HG02588 (cell line): ENCODE data around the gene DSP.

ENCODE experiments used
- ATAC-seq: cut with Tn5 transposase; IDR thresholded peaks from one replicate; pipeline ENCODE4 v1.9.1; 2021; ENCODE audit warnings: mild to moderate bottlenecking, moderate library complexity; ENCODE audit not compliant: unreplicated experiment

The DSP gene, protein sequence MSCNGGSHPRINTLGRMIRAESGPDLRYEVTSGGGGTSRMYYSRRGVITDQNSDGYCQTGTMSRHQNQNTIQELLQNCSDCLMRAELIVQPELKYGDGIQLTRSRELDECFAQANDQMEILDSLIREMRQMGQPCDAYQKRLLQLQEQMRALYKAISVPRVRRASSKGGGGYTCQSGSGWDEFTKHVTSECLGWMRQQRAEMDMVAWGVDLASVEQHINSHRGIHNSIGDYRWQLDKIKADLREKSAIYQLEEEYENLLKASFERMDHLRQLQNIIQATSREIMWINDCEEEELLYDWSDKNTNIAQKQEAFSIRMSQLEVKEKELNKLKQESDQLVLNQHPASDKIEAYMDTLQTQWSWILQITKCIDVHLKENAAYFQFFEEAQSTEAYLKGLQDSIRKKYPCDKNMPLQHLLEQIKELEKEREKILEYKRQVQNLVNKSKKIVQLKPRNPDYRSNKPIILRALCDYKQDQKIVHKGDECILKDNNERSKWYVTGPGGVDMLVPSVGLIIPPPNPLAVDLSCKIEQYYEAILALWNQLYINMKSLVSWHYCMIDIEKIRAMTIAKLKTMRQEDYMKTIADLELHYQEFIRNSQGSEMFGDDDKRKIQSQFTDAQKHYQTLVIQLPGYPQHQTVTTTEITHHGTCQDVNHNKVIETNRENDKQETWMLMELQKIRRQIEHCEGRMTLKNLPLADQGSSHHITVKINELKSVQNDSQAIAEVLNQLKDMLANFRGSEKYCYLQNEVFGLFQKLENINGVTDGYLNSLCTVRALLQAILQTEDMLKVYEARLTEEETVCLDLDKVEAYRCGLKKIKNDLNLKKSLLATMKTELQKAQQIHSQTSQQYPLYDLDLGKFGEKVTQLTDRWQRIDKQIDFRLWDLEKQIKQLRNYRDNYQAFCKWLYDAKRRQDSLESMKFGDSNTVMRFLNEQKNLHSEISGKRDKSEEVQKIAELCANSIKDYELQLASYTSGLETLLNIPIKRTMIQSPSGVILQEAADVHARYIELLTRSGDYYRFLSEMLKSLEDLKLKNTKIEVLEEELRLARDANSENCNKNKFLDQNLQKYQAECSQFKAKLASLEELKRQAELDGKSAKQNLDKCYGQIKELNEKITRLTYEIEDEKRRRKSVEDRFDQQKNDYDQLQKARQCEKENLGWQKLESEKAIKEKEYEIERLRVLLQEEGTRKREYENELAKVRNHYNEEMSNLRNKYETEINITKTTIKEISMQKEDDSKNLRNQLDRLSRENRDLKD (N-terminal part only)

DNA sequence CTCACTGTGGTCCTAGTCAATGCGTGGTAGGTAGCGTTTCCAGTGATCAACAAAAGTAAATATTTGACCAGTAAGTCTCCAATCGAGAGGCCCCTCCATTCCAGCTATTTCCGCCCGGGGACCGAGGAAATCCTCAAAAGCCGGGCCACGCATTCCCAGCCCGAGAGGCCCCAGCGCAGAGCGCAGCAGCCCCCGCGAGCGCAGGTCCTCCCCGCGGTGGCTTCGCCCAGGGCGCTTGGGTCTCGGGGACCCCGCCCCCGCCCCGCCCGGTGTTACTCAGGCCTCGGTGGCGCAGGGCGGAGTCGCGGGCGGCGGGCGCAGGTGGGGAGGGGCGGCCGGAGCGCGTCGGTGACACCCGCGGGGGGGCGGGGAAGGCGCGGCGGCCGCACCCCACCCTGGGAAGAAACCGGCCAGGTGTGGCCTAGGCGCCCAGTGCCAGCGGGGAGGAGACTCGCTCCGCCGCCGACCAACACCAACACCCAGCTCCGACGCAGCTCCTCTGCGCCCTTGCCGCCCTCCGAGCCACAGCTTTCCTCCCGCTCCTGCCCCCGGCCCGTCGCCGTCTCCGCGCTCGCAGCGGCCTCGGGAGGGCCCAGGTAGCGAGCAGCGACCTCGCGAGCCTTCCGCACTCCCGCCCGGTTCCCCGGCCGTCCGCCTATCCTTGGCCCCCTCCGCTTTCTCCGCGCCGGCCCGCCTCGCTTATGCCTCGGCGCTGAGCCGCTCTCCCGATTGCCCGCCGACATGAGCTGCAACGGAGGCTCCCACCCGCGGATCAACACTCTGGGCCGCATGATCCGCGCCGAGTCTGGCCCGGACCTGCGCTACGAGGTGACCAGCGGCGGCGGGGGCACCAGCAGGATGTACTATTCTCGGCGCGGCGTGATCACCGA lies at the start of gene DSP:
Gene DSP, plus strand, starts transcription at position 497 of the 890 bp plus-strand sequence. Its CDS starts 245 bp downstream, at position 742.
- no peak for ATAC-seq

- ATAC-seq: no peak
Observed at GRCh38 chr6:7493866-7494265, 47.6 kb upstream of the DSP start.

- no peak for ATAC-seq
Observed at GRCh38 chr6:7494638-7495037, 46.8 kb upstream of the DSP start.

DNA sequence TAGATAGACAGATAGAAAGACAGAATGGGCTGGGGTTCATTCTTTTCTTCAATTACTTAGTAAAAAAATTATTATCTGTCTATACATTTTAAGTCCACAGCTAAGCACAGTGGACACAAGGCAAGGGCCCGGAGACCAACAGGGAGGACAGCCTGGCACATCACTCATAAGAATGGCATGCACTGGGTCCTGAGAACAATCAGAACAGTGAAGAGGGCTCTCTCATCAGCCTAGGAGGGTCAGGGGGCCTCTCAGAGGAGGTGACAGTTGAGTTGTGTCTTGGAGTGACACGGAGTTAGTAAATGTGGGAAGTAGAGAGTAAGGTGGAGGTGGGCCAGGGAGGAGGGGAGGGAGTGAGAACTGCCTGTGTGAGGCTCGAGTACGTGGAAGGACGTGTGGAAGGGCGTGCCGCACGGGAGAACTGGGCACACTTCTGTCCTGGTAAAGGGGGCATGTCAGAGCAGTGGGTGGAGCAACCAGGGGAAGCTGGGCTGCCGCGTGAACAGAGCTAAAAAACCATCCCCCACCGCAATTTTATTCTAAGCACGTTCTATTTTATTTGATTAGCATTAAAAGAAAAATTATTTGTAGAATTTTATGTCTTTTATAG lies 45.1 kb upstream of the DSP start:
- ATAC-seq: no peak

DNA sequence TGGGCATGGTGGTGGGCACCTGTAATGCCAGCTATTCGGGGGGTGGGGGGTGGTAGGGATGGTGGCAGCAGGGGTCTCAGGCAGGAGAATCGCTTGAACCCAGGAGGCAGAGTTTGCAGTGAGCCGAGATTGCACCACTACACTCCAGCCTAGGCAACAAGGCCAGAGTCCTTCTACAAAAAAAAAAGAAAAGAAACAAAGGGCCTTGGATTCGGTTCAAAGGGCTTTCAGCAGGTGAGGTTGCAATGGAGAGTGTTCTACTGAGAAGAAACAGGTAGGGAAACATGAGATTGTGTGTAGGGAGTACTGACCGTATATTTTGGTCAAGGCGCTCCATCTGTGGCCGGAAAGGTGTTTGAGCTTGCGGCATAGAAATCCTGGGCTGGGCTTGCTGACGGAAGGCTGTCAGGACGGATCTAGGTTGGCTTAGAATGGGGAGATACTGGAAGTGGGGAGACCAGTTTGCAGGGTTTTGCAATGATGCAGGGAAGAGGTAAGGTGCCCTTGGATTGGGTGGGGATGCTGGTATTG lies 40.7 kb upstream of the DSP start:
- ATAC-seq: no peak

DNA sequence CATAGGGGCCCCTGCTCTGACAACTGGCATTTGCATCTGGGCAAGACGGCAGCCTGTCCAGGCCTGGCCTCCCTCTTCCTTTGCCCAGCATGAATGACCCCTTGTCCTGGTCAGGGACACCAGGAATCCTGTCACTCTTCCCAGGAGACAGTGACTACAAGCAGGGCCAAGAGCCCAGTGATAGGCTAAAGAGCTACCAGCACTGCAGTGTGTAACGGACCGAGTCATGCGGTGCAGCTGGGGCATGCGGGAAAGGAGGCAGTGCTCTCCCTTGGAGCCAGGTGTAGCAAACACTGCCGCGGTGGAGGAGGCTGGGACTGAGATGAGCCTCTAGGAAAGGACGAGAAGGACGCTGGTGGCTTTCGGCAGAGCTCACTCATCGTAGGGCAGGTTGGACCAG lies 38.7 kb upstream of the DSP start:
- no peak for ATAC-seq

- ATAC-seq: no peak
Observed at GRCh38 chr6:7504041-7504440, 37.4 kb upstream of the DSP start.

GRCh38 chr6:7505189-7505699 lies 36.2 kb upstream of the DSP start:
- no peak for ATAC-seq

DNA sequence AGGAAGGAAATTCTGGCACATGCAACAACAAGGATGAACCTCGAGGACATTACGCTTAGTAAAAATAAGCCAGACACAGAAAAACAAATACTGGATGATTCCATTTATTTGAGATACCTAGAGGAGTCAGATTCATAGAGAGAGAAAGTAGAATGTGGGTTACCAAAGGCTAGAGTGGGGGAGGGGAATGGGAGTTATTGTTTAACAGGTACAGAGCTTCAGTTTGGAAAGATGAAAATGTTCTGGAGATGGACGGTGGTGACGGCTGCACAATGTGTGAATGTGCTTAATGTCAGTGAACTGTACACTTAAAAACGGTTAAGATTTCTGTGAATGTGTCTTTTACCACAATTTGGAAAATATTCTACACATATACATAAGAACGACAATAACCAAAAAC lies 33.9 kb upstream of the DSP start:
- ATAC-seq: no peak

DNA sequence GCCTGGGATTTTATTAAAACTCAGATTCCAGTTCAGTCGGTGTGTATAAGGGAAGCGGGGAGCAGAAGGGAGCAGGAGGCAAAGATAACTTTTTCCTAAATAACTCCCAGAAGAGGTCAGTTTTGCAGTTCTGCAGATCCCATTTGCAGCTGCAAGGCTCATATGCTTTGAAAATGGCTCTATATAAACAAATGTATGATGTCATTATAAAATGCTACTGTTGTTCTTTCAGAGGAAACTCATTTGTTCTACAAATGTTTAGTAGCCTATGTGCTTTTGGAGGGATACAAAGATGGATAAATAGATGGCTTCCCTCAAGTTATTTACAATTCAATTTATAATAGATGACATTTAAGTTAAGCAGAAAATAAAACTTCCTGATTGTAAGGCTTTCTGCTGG lies 29.2 kb upstream of the DSP start:
- ATAC-seq: no peak

- ATAC-seq: no peak
Observed at GRCh38 chr6:7513529-7513928, 27.9 kb upstream of the DSP start.

DNA sequence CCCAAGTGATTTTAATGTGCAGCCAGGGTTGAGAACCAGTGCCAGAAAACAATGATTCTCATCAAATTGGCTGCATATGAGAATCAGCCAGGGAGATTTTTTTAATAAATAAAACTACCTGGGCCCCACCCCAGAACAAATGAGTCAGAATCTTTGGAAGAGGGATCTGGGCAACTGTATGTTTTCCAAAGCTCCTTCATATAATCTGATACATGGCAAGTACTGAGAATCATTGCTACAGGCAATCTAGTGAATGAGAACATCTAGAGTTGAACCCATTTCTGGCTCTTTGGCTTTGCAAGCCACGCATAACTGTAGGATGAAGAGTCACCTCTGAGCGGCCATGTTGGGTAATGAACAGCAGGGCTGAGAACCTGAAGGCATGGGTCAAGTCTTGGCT lies 26.1 kb upstream of the DSP start:
- ATAC-seq: no peak

DNA sequence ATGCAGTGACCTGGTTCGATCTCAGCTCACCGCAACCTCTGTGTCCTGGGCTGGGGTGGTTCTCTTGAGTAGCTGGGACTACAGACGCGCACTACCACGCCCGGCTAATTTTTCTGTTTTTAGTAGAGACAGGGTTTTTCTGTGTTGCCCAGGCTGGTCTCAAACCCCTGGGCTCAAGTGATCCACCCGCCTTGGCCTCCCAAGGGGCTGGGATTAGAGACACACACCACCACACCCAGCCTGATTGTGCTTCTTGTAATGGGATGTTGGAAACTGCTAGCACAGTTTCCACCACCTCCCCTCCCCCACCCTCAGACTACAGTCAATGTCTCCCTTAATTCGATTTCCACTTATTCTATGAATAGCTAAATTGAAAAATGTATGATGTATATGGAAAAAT lies 22.6 kb upstream of the DSP start:
- ATAC-seq: no peak

DNA sequence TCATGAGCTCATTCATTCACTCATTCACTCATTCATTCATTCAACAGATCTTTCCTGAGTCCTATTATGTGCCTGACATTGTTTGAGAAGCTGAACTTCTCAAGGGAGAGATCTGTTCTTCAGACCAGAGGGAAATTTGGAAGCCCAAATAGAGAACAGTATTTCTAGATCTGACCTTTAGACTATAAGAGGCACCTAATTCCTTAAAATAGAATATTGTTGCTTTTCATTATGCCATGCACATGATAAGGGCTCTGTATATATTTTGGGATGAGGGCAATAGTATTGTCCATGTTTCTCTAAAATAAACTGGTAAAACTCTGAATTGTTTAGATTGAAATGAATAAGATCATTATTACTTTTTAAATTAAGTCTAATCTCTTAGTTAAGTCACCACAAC lies 18.6 kb upstream of the DSP start:
- ATAC-seq: no peak

DNA sequence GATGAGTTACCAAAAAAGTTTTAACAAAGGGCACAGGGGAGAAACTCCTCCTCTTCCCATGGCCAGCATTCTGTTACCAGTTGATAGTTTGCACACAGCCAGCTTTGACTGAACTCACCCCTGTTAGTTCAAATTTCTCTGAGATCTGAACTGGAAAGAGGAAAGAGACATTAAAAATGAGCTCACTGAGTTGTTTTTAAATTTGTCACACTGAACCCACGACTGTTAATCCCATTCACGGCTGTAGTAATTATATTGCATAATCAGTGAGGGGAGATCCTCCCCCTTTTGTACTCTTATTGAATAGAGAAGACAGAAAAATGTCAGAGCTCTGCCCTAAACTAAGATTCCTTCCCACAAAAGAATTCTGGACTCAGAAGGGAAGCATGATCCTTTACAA lies 17.5 kb upstream of the DSP start:
- no peak for ATAC-seq

DNA sequence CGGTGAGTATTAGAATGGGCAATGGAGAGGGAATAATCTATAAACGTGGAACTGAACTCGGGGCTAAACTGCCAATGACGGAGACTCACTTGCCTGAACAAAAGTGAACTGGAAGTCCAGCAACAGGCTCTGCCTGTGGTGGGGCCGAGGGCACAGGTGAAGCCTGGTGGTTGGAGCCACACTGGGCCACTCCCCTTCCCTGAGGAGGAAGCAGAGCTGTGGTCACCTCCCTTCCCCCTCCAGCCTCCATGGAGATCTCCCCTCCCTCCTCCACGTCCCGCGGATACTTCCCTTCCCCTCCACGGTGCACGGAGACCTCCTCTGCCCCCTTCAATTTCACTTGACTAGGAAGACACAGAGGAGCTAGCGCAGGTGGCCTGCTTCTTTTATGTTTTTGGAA lies 14.7 kb upstream of the DSP start:
- ATAC-seq: no peak

- no peak for ATAC-seq
Observed at GRCh38 chr6:7528565-7528964, 12.9 kb upstream of the DSP start.

DNA sequence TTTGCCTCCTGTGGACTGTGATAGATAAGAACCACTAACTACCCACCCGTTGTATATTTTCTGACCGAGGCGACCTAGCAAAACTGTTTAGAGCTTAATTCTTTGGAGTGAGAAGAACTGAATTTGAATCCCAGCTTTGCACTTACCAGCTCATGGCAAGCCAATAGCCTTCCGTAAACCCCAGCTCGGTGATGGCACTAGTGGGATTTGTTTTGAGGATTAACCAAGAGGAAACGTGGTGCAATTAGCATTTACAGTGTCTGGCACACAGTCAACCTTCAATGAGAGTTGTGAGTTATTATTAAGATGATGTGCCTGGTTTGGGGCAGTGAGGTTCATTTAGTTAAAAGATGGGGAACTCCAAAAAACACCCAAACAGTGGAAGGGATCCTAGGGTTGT lies 12.3 kb upstream of the DSP start:
- ATAC-seq: no peak

- no peak for ATAC-seq
Observed at GRCh38 chr6:7532232-7532631, 9.2 kb upstream of the DSP start.
